K562 (cell line): ENCODE measurements around the gene FEN1. TPM values are rescaled to one million over a fixed set of nuclear protein-coding genes. Genes with fewer than 3 reads are reported as not detected.

Experiments used
- ATAC-seq: fragments of 200-7000 bp; cut with Tn5 transposase; 3 replicates; pipeline ENCODE4 v1.9.1; 2020; ENCODE audit warnings: moderate library complexity
- BruUV-seq: library from RNA; stranded (reverse); fragments of 400-500 nt; replicated peaks from 2 replicates; lab custom pipeline; 2021; lab: Mats Ljungman, UMichigan
- CTCF ChIA-PET: fragments of 300-600 bp; formaldehyde crosslinking; extraction: SDS; loops from one replicate; lab custom pipeline; 2021; ENCODE audit warnings: low intra/inter-chr PET ratio; lab: Yijun Ruan, JAX
- POLR2A ChIA-PET: fragments of 300-600, 350-650 bp; sonication (Branson Sonifier 250); formaldehyde crosslinking; extraction: SDS; loops from one replicate; lab custom pipeline; 2021; ENCODE audit warnings: antibody characterized with exemption, inconsistent platforms; lab: Yijun Ruan, JAX
- DNase-seq, 4 experiments: peaks; one replicate each; pipeline versions ENCODE4 v3.0.0 to v3.0.0-alpha.2; 2011 to 2018; ENCODE audit warnings: low spot score in 3 of 4, mixed read lengths in 3 of 4; ENCODE audit errors: extremely low read depth in 1 of 4
- FAIRE-seq: peaks from 2 replicates; lab custom pipeline; 2011; peaks lifted over from hg19 to GRCh38; lab: Jason Lieb, UNC
- H2AFZ ChIP-seq: 2 replicates; pipeline ENCODE4 v1.6.0; 2011; ENCODE audit warnings: low read depth, low read length, control low read depth, inconsistent platforms
- H3K27ac ChIP-seq: fragments of 200-600 bp; 3 replicates; pipeline ENCODE4 v1.8.0; 2011; ENCODE audit warnings: low read depth, mild to moderate bottlenecking, control low read depth, inconsistent platforms, low read length, moderate library complexity, mixed read lengths; ENCODE audit errors: extremely low read depth
- H3K27me3 ChIP-seq, 2 experiments: fragments of 300-600 bp in 1 of 2; 2 replicates in 1 of 2; 3 replicates in 1 of 2; pipeline versions ENCODE4 v1.6.0 to v1.8.0; 2011; ENCODE audit warnings: inconsistent platforms in 2 of 2, low read length in 2 of 2, mild to moderate bottlenecking in 1 of 2, mixed read lengths in 1 of 2, moderate library complexity in 1 of 2; ENCODE audit not compliant: control insufficient read depth in 2 of 2, insufficient read depth in 2 of 2
- H3K36me3 ChIP-seq: fragments of 300-600 bp; 3 replicates; pipeline ENCODE4 v1.8.0; 2011; ENCODE audit warnings: mild to moderate bottlenecking, low read length, inconsistent platforms; ENCODE audit not compliant: control insufficient read depth, insufficient read depth
- H3K4me1 ChIP-seq, 2 experiments: fragments of 200-600 bp in 1 of 2; replicated peaks in 1 of 2; 2 replicates in 1 of 2; 3 replicates in 1 of 2; pipeline versions ENCODE4 v1.5.1 to v1.8.0; 2011; ENCODE audit warnings: inconsistent platforms in 2 of 2, low read length in 2 of 2, mild to moderate bottlenecking in 1 of 2, mixed read lengths in 1 of 2, moderate library complexity in 1 of 2; ENCODE audit not compliant: control insufficient read depth in 2 of 2, insufficient read depth in 2 of 2
- H3K4me2 ChIP-seq: 2 replicates; pipeline ENCODE4 v1.6.1; 2011; ENCODE audit warnings: low read length, control low read depth, inconsistent platforms, mixed read lengths; ENCODE audit not compliant: insufficient read depth
- H3K4me3 ChIP-seq: fragments of 200-600 bp; sonication (generic), shearing (Covaris generic); 2 replicates; pipeline ENCODE4 v1.5.1; 2016; ENCODE audit warnings: control low read depth, inconsistent platforms
- H3K79me2 ChIP-seq: fragments of 200-600 bp; 3 replicates; pipeline ENCODE4 v1.8.0; 2011; ENCODE audit warnings: low read length, inconsistent platforms; ENCODE audit not compliant: control insufficient read depth, insufficient read depth
- H3K9ac ChIP-seq, 2 experiments: 2 replicates each; pipeline versions ENCODE4 v1.6.0 to v1.6.1; 2011; ENCODE audit warnings: low read depth in 2 of 2, low read length in 2 of 2, control low read depth in 1 of 2, inconsistent platforms in 1 of 2, mild to moderate bottlenecking in 1 of 2, mixed read lengths in 1 of 2; ENCODE audit not compliant: insufficient read depth in 1 of 2
- H3K9me1 ChIP-seq: one replicate; pipeline ENCODE4 v1.6.0; 2011; ENCODE audit warnings: inconsistent platforms, mild to moderate bottlenecking, low read length, moderate library complexity; ENCODE audit not compliant: control insufficient read depth, insufficient read depth
- H3K9me3 ChIP-seq: replicated peaks from 2 replicates; pipeline ENCODE4 v1.5.1; 2011; ENCODE audit warnings: low read depth, low read length, inconsistent platforms; ENCODE audit not compliant: control insufficient read depth, insufficient read depth
- H4K20me1 ChIP-seq: replicated peaks from 2 replicates; pipeline ENCODE4 v1.6.1; 2011; ENCODE audit warnings: low read length, inconsistent platforms, mixed read lengths; ENCODE audit not compliant: control insufficient read depth, insufficient read depth
- BCOR ChIP-seq: fragments of 450-650 bp; IDR thresholded peaks from 2 replicates; pipeline ENCODE4 v1.6.1; 2016
- BRD9 ChIP-seq: fragments of 450-650 bp; IDR thresholded peaks from 2 replicates; pipeline ENCODE4 v1.6.1; 2018; ENCODE audit warnings: low read depth; ENCODE audit not compliant: partially characterized antibody
- CSDE1 ChIP-seq, 2 experiments: fragments of 450-650 bp; IDR thresholded peaks; 2 replicates each; pipeline ENCODE4 v1.6.1; 2016; ENCODE audit warnings: mild to moderate bottlenecking in 1 of 2
- HDAC2 ChIP-seq: fragments of 450-650 bp; IDR thresholded peaks from 2 replicates; pipeline ENCODE4 v1.6.1; 2016; ENCODE audit warnings: mild to moderate bottlenecking
- KDM1A ChIP-seq, 2 experiments: fragments of 450-650 bp; IDR thresholded peaks; 2 replicates each; pipeline ENCODE4 v1.6.1; 2016; ENCODE audit warnings: mild to moderate bottlenecking in 2 of 2
- RBM25 ChIP-seq: fragments of 200-400 bp; formaldehyde crosslinking; IDR thresholded peaks from 2 replicates; pipeline ENCODE4 v1.6.1; 2018; ENCODE audit warnings: low read length, low read depth, moderate library complexity; ENCODE audit not compliant: severe bottlenecking
- SMARCA5 ChIP-seq: fragments of 450-650 bp; IDR thresholded peaks from 2 replicates; pipeline ENCODE4 v1.6.1; 2016
- ZNF146 ChIP-seq: IDR thresholded peaks from one replicate; pipeline ENCODE4 v1.6.1; 2018; ENCODE audit warnings: missing compliant biosample characterization; ENCODE audit not compliant: unreplicated experiment
- ZNF175 ChIP-seq: fragments of 200-800 bp; sonication (Bioruptor generic); IDR thresholded peaks from 2 replicates; pipeline ENCODE4 v1.6.1; 2016; ENCODE audit warnings: low read depth, mild to moderate bottlenecking, missing genetic modification characterization, missing compliant biosample characterization
- WGBS: fragments of 100-300 bp; shearing (Covaris generic); methylation state at CpG from one replicate; pipeline ENCODE4 v1.1.6; 2016; ENCODE audit warnings: low coverage, mixed read lengths; ENCODE audit not compliant: insufficient coverage; ENCODE audit errors: missing lambda C conversion rate; 5-methylcytosine and 5-hydroxymethylcytosine counted together
- in situ Hi-C: fragments of 300-500 bp; cut with MboI; formaldehyde crosslinking; loops from 4 replicates; pipeline ENCODE4 v1.15.0; 2018; ENCODE audit warnings: inconsistent platforms, mixed read lengths
- intact Hi-C: fragments of 100-400 bp; cut with micrococcal nuclease; formaldehyde crosslinking; loops from 2 replicates; pipeline ENCODE4 v1.14.2; 2022
- polyA plus RNA-seq, 8 experiments: library from polyadenylated mRNA; depleted of rRNA in 4 of 8; stranded (reverse) in 5 of 8; unstranded in 3 of 8; fragments of >200 nt; fragmentation: Nextera tagmentation in 2 of 8; fragmentation: Illumina TruSeq in 1 of 8; extraction: Ambion mirVana in 2 of 8; extraction: Trizol in 1 of 8; gene quantifications; 2 replicates each; pipeline versions ENCODE4 v1.2.1 to v1.2.3, GENCODE V29; 2011 to 2014; ENCODE audit warnings: inconsistent platforms in 1 of 8, missing spikeins in 1 of 8
- total RNA-seq, 7 experiments: library from RNA; depleted of rRNA in 6 of 7; stranded (reverse); fragments of >200 nt in 6 of 7; fragmentation: Illumina TruSeq in 2 of 7; extraction: Trizol in 2 of 7; gene quantifications; 2 replicates each; pipeline versions ENCODE4 v1.2.1 to v1.2.3, GENCODE V29; 2011 to 2021; ENCODE audit warnings: low replicate concordance in 1 of 7

FEN1 gene
- total and polyA plus RNA-seq, 9 of the 15 experiments (the other 6 are each of a cell fraction or from before 2014, with no cell fraction given), result 58.1 to 156 (median 137) TPM

DNA sequence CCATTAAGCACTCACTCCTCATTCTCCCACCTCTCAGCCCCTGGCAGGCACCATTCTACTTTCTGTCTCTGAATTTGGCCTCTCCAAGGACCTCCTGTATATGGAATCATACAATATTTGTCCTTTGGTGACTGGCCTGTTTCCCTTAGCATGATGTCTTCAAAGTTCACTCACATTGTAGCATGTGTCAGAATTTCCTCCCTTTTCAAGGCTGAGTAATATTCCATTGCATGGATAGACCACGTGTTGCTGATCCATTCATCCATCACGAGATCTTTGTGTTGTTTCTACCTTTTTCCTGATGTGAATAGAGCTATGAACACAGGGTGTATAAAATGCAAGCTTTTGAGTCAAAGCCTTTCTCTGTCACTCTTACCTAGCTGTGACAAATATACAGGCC, 47.0 kb downstream of the FEN1 start:
- WGBS, result 93% methylated on average over 2 of the region's 2 CpGs
- DNase-seq (no peak), FAIRE-seq (no peak), ATAC-seq (no peak)
- TF ChIP-seq BRD9 (no peak), RBM25 (peak; percentile 72), ZNF175 (no peak), BCOR (peak; percentile 80), HDAC2 (0 out of 2 replicates have a peak, but pooled peaks have one; percentile 26), SMARCA5 (0 out of 2 replicates have a peak, but pooled peaks have one; percentile 27), KDM1A (IDR thresholded peaks at IDR 0.05) (peak; percentile 61 to 75; a peak in 3 of 4 replicates), CSDE1 (IDR thresholded peaks at IDR 0.05) (0 out of 4 replicates have a peak, but pooled peaks of 1 of the 2 experiments have one; percentile 24), ZNF146 (CRISPR knock-in tag) (peak; percentile 99)
- peaks cover 22% of the 10 kb centered on the region; the same call in 2 of the 3 replicates for H3K79me2 ChIP-seq
- in situ Hi-C loops (no loop called here), intact Hi-C loops (no loop called here)
- POLR2A ChIA-PET, result interaction anchor here (0.6 kb wide), 1 partner anchor 30 kb away, joined by 3 read pairs; no protein-coding TSS in a partner anchor
- no peak overlapping the region for H3K4me2 ChIP-seq
- peaks cover 65 to 73% of the 10 kb centered on the region in 2 experiments for H3K4me1 ChIP-seq
- no peak overlapping the region for H3K4me3 ChIP-seq
- no peaks in the 10 kb centered on the region for H3K9me3 ChIP-seq
- peak overlapping the region; percentile 90; the same call in 2 of the 3 replicates for H3K27ac ChIP-seq
- H3K9ac ChIP-seq, result no peak overlapping the region; a peak in 1 of 4 replicates
- H2AFZ ChIP-seq, result no peak overlapping the region
- CTCF ChIA-PET, result no interaction called here
- BruUV-seq, result no TSS peak
- H3K27me3 ChIP-seq, result no peaks in the 10 kb centered on the region
- H4K20me1 ChIP-seq, result no peaks in the 10 kb centered on the region
- peaks cover 18% of the 10 kb centered on the region for H3K36me3 ChIP-seq
- peaks cover 5% of the 10 kb centered on the region for H3K9me1 ChIP-seq
